HG02885 (cell line): ENCODE results near the gene COL24A1.
A peak's percentile ranks its signal among the peaks of the same experiment; 100 is the strongest.
"Not testable (repeated sequence)": the region's sequence is repeated elsewhere in the genome, so short reads cannot be mapped to it uniquely, and the experiment has no call there.

Source experiments
- ATAC-seq: cut with Tn5 transposase; IDR thresholded peaks from one replicate; pipeline ENCODE4 v1.9.1; 2021; ENCODE audit warnings: mild to moderate bottlenecking; ENCODE audit not compliant: unreplicated experiment, poor library complexity

Gene COL24A1

DNA sequence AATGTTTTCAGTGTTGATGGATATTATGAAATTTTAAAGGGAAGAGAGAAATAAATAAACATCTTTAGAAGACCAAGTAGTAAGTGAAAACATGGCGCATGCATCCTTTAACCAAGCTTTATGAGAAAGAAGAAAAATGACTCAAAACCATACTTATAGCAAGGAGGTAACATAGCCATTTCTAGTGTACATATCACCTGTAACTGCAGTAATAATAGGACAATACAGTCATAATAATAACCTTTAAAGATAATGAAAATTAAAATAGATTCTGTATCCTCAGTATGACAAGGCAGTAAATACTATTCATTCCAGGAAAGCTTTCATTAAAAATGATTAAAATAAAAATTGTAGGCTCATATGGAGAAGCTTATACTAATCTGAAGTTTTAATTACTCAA lies 141.2 kb downstream of the COL24A1 start:
- ATAC-seq: peak; percentile 45

GRCh38 chr1:86000601-86001000 lies 156.0 kb downstream of the COL24A1 start:
- no peak for ATAC-seq

- ATAC-seq: no peak
Measured at GRCh38 chr1:85998105-85998855, 158.3 kb downstream of the COL24A1 start.

DNA sequence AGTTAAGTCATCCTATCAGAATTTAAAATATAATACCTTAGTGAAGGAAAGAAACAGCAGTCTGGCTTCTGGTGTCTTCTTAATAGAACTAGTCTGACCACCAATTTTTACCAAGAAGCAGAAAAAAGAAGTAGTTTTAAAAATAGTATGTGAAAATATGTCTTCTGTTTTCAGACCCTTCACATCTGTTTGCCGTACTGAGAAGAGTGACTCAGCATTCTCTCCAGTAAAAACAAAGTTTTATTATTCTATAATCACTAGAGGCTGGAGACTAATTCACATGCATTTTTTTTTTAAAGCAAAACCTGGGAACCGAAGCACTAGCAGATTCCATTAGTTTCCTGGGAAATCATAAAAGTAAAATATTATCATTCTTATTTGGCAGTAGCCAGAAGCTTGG lies 163.8 kb downstream of the COL24A1 start:
- peak; percentile 75 for ATAC-seq

- ATAC-seq: peak; percentile 40
Measured at GRCh38 chr1:85991261-85991660, 165.3 kb downstream of the COL24A1 start.

- ATAC-seq: no peak
Measured at GRCh38 chr1:85984636-85985035, 171.9 kb downstream of the COL24A1 start.

DNA sequence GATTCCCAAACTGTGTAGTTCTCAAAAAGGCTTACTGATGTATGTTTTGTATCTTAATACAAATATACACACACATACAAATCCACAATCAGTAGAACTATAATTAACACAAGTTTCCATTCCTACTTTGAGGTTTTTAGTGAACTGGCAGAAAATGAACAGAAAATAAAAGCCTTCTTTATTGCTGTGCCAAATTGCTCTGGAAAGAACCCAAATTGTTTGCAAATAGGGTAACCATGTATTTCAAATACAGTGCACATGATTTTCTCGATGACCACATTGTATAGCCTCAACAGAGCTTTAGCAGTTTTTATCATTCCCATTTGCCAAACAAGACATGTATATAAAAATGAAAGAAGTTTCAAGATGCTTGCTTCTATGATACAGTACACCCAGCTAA lies 173.3 kb downstream of the COL24A1 start:
- no peak for ATAC-seq

DNA sequence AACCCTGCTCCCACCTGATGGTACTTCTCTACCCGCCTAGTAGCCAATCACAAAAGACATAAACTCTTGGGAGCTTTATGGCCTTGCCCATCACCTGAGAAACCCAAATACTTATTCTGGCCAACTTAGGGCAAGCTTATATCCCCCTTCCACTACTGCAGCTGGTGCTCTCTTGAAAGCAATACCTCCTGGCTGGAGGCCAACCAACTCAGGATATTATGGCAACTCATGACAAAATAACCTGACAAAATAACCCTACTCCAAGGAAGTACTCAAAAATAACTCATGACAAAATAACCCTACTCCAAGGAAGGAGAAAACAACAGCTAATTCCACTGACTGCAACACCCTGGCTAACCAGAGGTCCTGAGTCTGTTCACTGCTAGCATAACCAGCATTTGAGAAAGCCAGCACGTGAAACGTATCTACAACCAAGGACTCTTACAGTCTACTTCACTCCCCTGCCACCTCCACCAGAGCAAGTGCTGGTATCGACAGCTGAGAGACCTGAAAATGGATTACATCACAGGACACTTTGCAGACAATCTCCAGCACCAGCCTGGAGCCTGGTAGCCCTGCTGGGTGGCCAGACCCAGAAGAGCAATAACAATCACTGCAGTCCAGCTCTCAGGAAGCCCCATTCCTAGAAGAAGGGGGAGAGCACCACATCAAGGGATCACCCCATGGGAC lies 179.9 kb downstream of the COL24A1 start:
- no peak for ATAC-seq

DNA sequence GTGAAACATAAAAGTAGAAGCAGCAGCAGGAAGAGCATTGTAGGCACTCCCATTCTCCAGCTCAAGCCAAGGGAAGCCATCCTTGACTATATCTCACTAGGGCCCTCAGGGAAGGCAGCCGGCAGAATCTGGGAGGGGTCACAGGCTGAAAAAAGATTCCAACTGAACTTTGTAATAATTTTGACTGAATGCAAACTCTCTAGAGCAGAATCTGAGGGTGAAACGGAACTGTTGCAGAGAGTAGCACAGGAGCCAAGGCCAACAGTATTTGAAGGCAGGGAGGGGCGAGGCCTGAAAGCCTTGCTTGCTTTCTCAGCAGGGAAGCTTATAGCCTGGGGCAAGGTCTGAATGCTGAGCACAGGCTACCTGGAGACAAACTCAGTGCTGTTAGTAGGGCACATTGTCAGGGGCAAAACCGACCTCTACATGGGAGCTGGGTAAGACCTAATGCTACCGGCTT lies 180.6 kb downstream of the COL24A1 start:
- no peak for ATAC-seq

- no peak for ATAC-seq
Measured at GRCh38 chr1:85962457-85962856, 194.1 kb downstream of the COL24A1 start.

DNA sequence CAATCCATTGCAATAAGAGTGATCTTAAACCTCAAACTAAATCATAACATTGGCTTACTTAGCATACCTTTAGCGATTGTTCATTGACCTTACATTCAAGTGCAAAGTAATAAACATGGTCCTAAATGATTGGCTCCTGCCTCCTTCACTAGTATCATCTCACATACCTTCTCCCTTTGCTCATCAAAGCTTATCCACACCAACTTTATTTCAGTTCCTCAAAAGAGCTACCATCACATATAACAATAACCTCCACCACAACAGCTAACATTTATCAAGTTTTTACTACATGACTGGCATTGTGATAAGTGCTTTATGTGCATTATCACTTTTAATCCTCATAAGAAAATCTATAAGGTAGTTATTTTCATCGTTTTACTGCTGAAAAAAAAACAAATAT lies 198.8 kb downstream of the COL24A1 start:
- ATAC-seq: no peak

- not testable (repeated sequence) for ATAC-seq
Measured at GRCh38 chr1:85955218-85955617, 201.4 kb downstream of the COL24A1 start.

GRCh38 chr1:85952460-85952859 lies 204.1 kb downstream of the COL24A1 start:
- no peak for ATAC-seq

DNA sequence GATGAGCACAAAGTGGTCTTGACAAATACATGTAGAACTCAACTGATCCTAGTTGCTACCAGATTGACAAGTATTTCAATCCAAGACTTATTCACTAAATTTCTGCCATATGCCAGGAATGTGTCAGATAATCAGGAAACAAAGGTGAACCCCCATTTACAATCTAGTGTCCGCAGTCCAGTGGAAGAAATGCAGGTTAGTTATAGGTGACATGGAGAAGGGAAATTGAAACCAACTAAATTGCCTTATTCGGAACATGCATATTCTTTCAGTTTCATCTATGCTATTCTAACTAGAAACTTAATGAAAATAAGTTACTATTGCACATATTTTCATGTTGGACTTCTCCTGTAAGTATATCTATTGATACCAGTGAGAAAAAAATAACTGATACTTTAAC lies 209.4 kb downstream of the COL24A1 start:
- ATAC-seq: no peak

DNA sequence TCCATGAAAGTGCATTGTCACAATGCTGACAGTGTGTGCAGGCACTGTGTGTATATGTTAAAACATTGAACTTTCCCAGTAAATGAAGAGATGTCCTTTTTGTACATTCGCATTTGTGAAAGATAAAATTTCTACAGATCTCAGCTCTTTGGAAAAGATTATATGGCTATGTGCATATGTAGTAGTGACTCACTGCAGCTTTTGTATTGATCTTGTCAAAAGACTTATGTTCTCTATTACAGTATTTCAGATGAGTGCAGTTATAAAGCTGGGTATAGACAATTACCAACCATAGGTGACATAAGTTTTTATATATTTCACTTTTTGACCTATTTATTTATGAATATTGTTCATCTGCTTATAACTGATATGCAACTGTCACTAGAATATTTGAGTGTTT lies 212.6 kb downstream of the COL24A1 start:
- peak; percentile 8 for ATAC-seq

DNA sequence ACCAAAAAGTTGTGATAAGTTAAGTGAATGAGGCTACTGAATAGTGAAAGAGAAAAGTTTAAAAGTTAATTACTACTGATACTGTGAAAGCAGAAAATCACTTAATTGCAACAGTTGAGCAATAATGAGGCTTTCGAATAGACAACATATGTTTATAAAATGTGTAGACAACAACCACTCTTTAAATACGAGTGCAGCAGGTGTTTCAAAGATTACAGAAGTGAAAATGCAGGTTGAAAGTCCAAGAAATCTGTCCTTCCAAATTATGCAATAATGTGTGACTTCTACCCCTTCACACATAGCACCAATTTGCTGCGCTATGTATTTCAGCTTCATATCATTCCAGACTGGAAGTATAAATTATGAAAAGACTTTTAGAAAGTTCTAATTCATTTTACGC lies 213.0 kb downstream of the COL24A1 start:
- peak; percentile 73 for ATAC-seq

DNA sequence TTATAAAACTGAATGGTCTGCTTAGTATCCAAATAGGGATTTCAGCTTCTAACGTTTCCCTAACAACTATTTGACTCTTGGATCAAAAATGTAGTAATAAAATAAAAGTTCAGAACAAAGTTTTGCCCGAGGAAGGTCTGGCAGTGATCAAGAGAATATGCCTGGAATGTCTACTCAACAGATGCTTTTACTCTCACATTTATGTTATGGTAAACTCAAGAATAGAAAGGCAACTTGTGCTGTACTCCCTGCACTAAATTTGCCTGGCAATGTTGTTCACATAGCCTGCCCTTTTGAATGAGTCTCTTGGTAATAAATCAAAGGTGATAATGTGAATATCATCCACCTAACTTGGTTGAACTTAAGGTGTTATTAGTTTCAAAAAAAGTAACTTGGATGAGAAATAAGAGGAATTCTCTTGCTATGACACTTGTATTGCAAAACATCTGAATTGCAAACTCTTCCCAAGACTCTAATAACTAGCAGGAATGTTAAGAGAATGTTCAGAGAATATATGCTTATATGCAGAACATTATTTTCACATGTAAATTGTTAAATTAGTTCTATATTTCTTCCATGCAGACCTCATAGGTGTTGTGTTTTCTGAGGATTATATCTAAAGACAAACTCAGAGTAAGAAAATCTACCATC lies 215.8 kb downstream of the COL24A1 start:
- ATAC-seq: no peak

GRCh38 chr1:85938829-85939228 lies 217.7 kb downstream of the COL24A1 start:
- no peak for ATAC-seq

GRCh38 chr1:85936470-85936869 lies 220.1 kb downstream of the COL24A1 start:
- ATAC-seq: no peak

- ATAC-seq: no peak
Measured at GRCh38 chr1:85936057-85936456, 220.5 kb downstream of the COL24A1 start.

GRCh38 chr1:85935234-85935633 lies 221.3 kb downstream of the COL24A1 start:
- no peak for ATAC-seq
